ENCODE results near the gene TXNRD2.
"Not testable (repeated sequence)": the region's sequence is repeated elsewhere in the genome, so short reads cannot be mapped to it uniquely, and the experiment has no call there.

Gene TXNRD2

GRCh38 chr22:19912271-19912999 is 29.2 kb downstream of the TXNRD2 start:
- H3K36me3 ChIP-seq (ENCODE audit: insufficient read depth, insufficient read length, low read length): peaks cover 35% of the 10 kb centered on the region
- H3K27me3 ChIP-seq (ENCODE audit: insufficient read depth, insufficient read length): no peaks in the 10 kb centered on the region
- no peak overlapping the region for H3K9ac ChIP-seq (ENCODE audit: insufficient read length, low read depth)
- no peak for TF ChIP-seq YY1 (IDR thresholded peaks at IDR 0.05; ENCODE audit: insufficient read depth, insufficient read length)
- TF ChIP-seq SUZ12 (IDR thresholded peaks at IDR 0.05; ENCODE audit: extremely low read depth, insufficient read depth, insufficient read length): no peak
- TF ChIP-seq ZNF274 (IDR thresholded peaks at IDR 0.05; ENCODE audit: low read depth, low read length): no peak
- H3K4me3 ChIP-seq (ENCODE audit: insufficient read length, low read depth): no peak overlapping the region
- peaks cover 5% of the 10 kb centered on the region for H3K4me1 ChIP-seq (ENCODE audit: insufficient read depth, insufficient read length)
- no peak for DNase-seq (ENCODE audit: low read depth, low spot score)
- H3K9me3 ChIP-seq (ENCODE audit: insufficient read depth, low read length): peaks cover 12% of the 10 kb centered on the region; the same call in 1 of the 2 replicates

- peaks cover 5% of the 10 kb centered on the region for H3K4me1 ChIP-seq (ENCODE audit: insufficient read depth, insufficient read length)
- H3K36me3 ChIP-seq (ENCODE audit: insufficient read depth, insufficient read length, low read length): peaks cover 28% of the 10 kb centered on the region
- TF ChIP-seq SUZ12 (IDR thresholded peaks at IDR 0.05; ENCODE audit: extremely low read depth, insufficient read depth, insufficient read length) (no peak), ZNF274 (IDR thresholded peaks at IDR 0.05; ENCODE audit: low read depth, low read length) (no peak), YY1 (IDR thresholded peaks at IDR 0.05; ENCODE audit: insufficient read depth, insufficient read length) (no peak)
- H3K27me3 ChIP-seq (ENCODE audit: insufficient read depth, insufficient read length): no peaks in the 10 kb centered on the region
- H3K4me3 ChIP-seq (ENCODE audit: insufficient read length, low read depth): no peak overlapping the region
- peaks cover 12% of the 10 kb centered on the region; the same call in 1 of the 2 replicates for H3K9me3 ChIP-seq (ENCODE audit: insufficient read depth, low read length)
- no peak for DNase-seq (ENCODE audit: low read depth, low spot score)
- no peak overlapping the region for H3K9ac ChIP-seq (ENCODE audit: insufficient read length, low read depth)
Measured at GRCh38 chr22:19911540-19912270, 29.9 kb downstream of the TXNRD2 start.

DNA sequence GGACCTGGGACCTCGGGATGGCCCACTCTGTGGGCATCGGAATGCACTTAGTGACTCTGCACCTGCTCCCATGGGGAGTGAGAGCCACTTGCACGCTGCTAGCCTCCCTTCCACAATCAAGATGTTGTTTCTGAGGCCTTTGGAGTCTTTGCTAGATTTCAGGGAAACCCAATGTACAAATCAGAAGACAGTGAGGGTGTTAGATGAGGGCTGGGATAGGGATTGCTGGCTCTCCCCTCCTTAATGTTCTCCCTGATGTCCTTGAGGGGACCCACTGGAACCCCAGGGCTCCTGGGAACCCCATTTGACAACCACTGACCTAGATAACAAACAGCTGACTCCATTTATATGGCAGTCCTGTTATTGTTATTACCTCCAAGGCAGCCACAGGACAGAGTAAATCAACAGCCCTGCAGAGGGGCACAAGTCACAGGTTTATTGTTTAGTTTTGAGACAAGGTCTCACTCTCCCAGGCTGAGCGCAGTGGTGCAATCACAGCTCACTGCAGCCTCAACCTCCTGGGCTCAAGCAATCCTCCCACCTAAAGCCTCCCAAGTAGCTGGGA is 31.4 kb downstream of the TXNRD2 start:
- DNase-seq (ENCODE audit: low read depth, low spot score): no peak
- peaks cover 8% of the 10 kb centered on the region for H3K4me1 ChIP-seq (ENCODE audit: insufficient read depth, insufficient read length)
- H3K4me3 ChIP-seq (ENCODE audit: insufficient read length, low read depth): no peak overlapping the region
- peaks cover 12% of the 10 kb centered on the region; the same call in 1 of the 2 replicates for H3K9me3 ChIP-seq (ENCODE audit: insufficient read depth, low read length)
- H3K36me3 ChIP-seq (ENCODE audit: insufficient read depth, insufficient read length, low read length): peaks cover 20% of the 10 kb centered on the region
- H3K27me3 ChIP-seq (ENCODE audit: insufficient read depth, insufficient read length): no peaks in the 10 kb centered on the region
- TF ChIP-seq SUZ12 (IDR thresholded peaks at IDR 0.05; ENCODE audit: extremely low read depth, insufficient read depth, insufficient read length) (no peak), ZNF274 (IDR thresholded peaks at IDR 0.05; ENCODE audit: low read depth, low read length) (no peak), YY1 (IDR thresholded peaks at IDR 0.05; ENCODE audit: insufficient read depth, insufficient read length) (no peak)
- no peak overlapping the region for H3K9ac ChIP-seq (ENCODE audit: insufficient read length, low read depth)

DNA sequence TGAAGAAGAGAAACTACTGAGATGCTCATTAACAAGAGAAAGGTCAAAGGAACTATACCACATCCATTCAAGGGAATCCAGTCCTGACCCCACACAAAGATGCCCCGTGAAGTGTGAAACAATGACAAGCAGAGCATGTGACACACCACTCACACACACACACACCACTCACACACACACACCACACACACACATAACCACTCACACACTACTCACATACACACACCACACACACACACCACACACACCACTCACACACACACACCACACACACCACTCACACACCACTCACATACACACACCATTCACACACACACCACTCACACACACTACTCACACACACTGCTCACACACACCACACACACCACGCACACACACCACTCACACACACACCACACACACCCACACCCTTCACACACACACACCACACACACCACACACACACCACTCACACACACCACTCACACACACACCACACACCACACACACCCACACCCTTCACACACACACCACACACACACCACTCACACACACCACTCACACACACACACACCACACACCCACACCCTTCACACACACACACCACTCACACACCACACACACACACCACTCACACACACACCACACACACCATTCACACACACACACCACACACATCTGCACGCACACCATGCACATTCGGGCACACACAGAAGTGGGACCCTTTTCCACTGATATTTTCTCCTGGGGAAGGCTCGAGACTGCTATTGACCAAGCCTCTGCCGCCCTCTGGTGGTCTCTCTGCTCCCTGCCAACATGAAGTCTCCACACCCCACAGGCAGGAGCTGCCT is 32.1 kb downstream of the TXNRD2 start:
- Histone ChIP-seq H3K9me3 (ENCODE audit: insufficient read depth, low read length) (peaks cover 11% of the 10 kb centered on the region; the same call in 1 of the 2 replicates), H3K4me1 (ENCODE audit: insufficient read depth, insufficient read length) (peaks cover 8% of the 10 kb centered on the region), H3K27me3 (ENCODE audit: insufficient read depth, insufficient read length) (no peaks in the 10 kb centered on the region), H3K36me3 (ENCODE audit: insufficient read depth, insufficient read length, low read length) (peaks cover 14% of the 10 kb centered on the region), H3K4me3 (ENCODE audit: insufficient read length, low read depth) (no peak overlapping the region), H3K9ac (ENCODE audit: insufficient read length, low read depth) (peak overlapping the region; percentile 51)
- peak; percentile 38 for DNase-seq (ENCODE audit: low read depth, low spot score)
- TF ChIP-seq SUZ12 (IDR thresholded peaks at IDR 0.05; ENCODE audit: extremely low read depth, insufficient read depth, insufficient read length) (no peak), ZNF274 (IDR thresholded peaks at IDR 0.05; ENCODE audit: low read depth, low read length) (no peak), YY1 (IDR thresholded peaks at IDR 0.05; ENCODE audit: insufficient read depth, insufficient read length) (no peak)

DNA sequence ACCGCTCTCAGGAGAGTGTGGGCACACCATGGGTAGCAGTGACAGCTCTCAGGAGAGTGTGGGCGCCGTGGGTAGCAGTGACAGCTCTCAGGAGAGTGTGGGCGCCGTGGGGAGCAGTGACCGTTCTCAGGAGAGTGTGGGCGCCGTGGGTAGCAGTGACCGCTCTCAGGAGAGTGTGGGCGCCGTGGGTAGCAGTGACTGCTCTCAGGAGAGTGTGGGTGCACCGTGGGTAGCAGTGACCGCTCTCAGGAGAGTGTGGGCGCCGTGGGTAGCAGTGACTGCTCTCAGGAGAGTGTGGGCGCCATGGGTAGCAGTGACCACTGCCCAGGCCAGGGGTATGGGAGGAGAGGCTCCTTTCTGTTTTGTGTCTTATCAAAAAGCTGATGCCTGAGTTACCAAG is 33.7 kb downstream of the TXNRD2 start:
- not testable (repeated sequence) for H3K4me3 ChIP-seq (ENCODE audit: insufficient read length, low read depth); H3K9ac ChIP-seq (ENCODE audit: insufficient read length, low read depth); H3K36me3 ChIP-seq (ENCODE audit: insufficient read depth, insufficient read length, low read length); H3K9me3 ChIP-seq (ENCODE audit: insufficient read depth, low read length); H3K27me3 ChIP-seq (ENCODE audit: insufficient read depth, insufficient read length); DNase-seq (ENCODE audit: low read depth, low spot score)
- H3K4me1 ChIP-seq (ENCODE audit: insufficient read depth, insufficient read length): peaks cover 14% of the 10 kb centered on the region

DNA sequence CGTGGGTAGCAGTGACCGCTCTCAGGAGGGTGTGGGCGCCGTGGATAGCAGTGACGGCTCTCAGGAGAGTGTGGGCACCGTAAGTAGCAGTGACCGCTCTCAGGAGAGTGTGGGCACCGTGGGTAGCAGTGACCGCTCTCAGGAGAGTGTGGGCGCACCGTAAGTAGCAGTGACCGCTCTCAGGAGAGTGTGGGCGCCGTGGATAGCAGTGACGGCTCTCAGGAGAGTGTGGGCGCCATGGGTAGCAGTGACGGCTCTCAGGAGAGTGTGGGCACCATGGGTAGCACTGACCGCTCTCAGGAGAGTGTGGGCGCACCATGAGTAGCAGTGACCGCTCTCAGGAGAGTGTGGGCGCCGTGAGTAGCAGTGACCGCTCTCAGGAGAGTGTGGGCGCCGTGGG is 34.8 kb downstream of the TXNRD2 start:
- peaks cover 16% of the 10 kb centered on the region for H3K4me1 ChIP-seq (ENCODE audit: insufficient read depth, insufficient read length)
- DNase-seq (ENCODE audit: low read depth, low spot score); H3K4me3 ChIP-seq (ENCODE audit: insufficient read length, low read depth); H3K27me3 ChIP-seq (ENCODE audit: insufficient read depth, insufficient read length); H3K9ac ChIP-seq (ENCODE audit: insufficient read length, low read depth); H3K9me3 ChIP-seq (ENCODE audit: insufficient read depth, low read length); H3K36me3 ChIP-seq (ENCODE audit: insufficient read depth, insufficient read length, low read length): not testable (repeated sequence)

All from NT2/D1 (cell line).